HCT116 (cell line): ENCODE measurements around the gene CMIP. TPM values are rescaled to one million over a fixed set of nuclear protein-coding genes. Genes with fewer than 3 reads are reported as not detected.

Experiments
- ATAC-seq: fragments of 200-7000 bp; cut with Tn5 transposase; 2 replicates; pipeline ENCODE4 v1.9.1; 2020; ENCODE audit warnings: mild to moderate bottlenecking, moderate library complexity
- BruUV-seq: library from RNA; stranded (reverse); fragments of 400-500 nt; replicated peaks from 2 replicates; lab custom pipeline; 2021; lab: Mats Ljungman, UMichigan
- CTCF ChIA-PET: fragments of 300-600 bp; sonication (Branson Sonifier 250); formaldehyde crosslinking; loops from one replicate; lab custom pipeline; 2021; ENCODE audit warnings: antibody characterized with exemption; lab: Charles Lee
- POLR2A ChIA-PET: fragments of 300-600, 350-600 bp; sonication (Branson Sonifier 250); formaldehyde crosslinking; loops from one replicate; lab custom pipeline; 2021; ENCODE audit warnings: antibody characterized with exemption; lab: Charles Lee
- RAD21 ChIA-PET, 2 experiments: fragments of 300-600 bp; sonication (Branson Sonifier 250); formaldehyde crosslinking; loops; one replicate each; lab custom pipeline; 2023; ENCODE audit warnings: low total read pairs in 2 of 2; ENCODE audit not compliant: uncharacterized antibody in 2 of 2, unreplicated experiment in 2 of 2, low non-redundant PET in 1 of 2; lab: Charles Lee
- DNase-seq: peaks from one replicate; pipeline ENCODE4 v3.0.0-alpha.2; 2010; ENCODE audit warnings: low read depth, low spot score
- H2AFZ ChIP-seq: fragments of 200-600 bp; shearing (Covaris generic), sonication (generic); 2 replicates; pipeline ENCODE4 v1.6.1; 2017; ENCODE audit warnings: low read depth, mixed run types, mixed read lengths, antibody characterized with exemption, low read length; ENCODE audit not compliant: poor library complexity, severe bottlenecking
- H3K27ac ChIP-seq: 2 replicates; pipeline ENCODE4 v1.5.1; 2012; ENCODE audit warnings: low read depth, low read length
- H3K27me3 ChIP-seq: fragments of 200-600 bp; sonication (generic); 2 replicates; pipeline ENCODE4 v1.6.1; 2016; ENCODE audit warnings: mixed run types, low read length, mixed read lengths; ENCODE audit not compliant: insufficient read depth
- H3K36me3 ChIP-seq, 2 experiments: fragments of 200-500 bp in 1 of 2; fragments of 200-600 bp in 1 of 2; sonication (Bioruptor generic) in 1 of 2; sonication (generic) in 1 of 2; 2 replicates each; pipeline versions ENCODE4 v1.5.1 to v1.6.1; 2014 to 2016; ENCODE audit warnings: low read length in 2 of 2, inconsistent platforms in 1 of 2, mixed read lengths in 1 of 2, mixed run types in 1 of 2; ENCODE audit not compliant: insufficient read depth in 2 of 2, control insufficient read depth in 1 of 2
- H3K4me1 ChIP-seq, 2 experiments: fragments of 200-600 bp in 1 of 2; sonication (generic) in 1 of 2; 2 replicates each; pipeline versions ENCODE4 v1.5.1 to v1.6.1; 2012 to 2017; ENCODE audit warnings: low read length in 2 of 2, inconsistent platforms in 1 of 2, mild to moderate bottlenecking in 1 of 2, mixed read lengths in 1 of 2, mixed run types in 1 of 2, moderate library complexity in 1 of 2; ENCODE audit not compliant: insufficient read depth in 2 of 2, control insufficient read depth in 1 of 2
- H3K4me2 ChIP-seq: fragments of 200-600 bp; sonication (generic); 2 replicates; pipeline ENCODE4 v1.6.1; 2017; ENCODE audit warnings: mixed run types, low read length, mixed read lengths
- H3K4me3 ChIP-seq, 2 experiments: fragments of 200-600 bp in 1 of 2; sonication (generic) in 1 of 2; replicated peaks in 1 of 2; 2 replicates each; pipeline ENCODE4 v1.5.1; 2011 to 2016; ENCODE audit warnings: low read length in 2 of 2, control low read depth in 1 of 2, low read depth in 1 of 2, mild to moderate bottlenecking in 1 of 2, mixed read lengths in 1 of 2, mixed run types in 1 of 2
- H3K79me2 ChIP-seq: fragments of 200-600 bp; sonication (generic); 2 replicates; pipeline ENCODE4 v1.6.1; 2017; ENCODE audit warnings: mild to moderate bottlenecking, mixed run types, low read length, moderate library complexity, mixed read lengths; ENCODE audit not compliant: insufficient read depth
- H3K9ac ChIP-seq: fragments of 200-600 bp; sonication (generic); 2 replicates; pipeline ENCODE4 v1.6.1; 2016; ENCODE audit warnings: low read length, mixed read lengths
- H3K9me2 ChIP-seq: fragments of 200-600 bp; sonication (generic), shearing (Covaris generic); 2 replicates; pipeline ENCODE4 v1.6.1; 2017; ENCODE audit warnings: mixed run types, mild to moderate bottlenecking, moderate library complexity; ENCODE audit not compliant: insufficient read depth
- H3K9me3 ChIP-seq, 2 experiments: fragments of 200-500 bp in 1 of 2; fragments of 200-600 bp in 1 of 2; sonication (Bioruptor generic) in 1 of 2; sonication (generic) in 1 of 2; 2 replicates each; pipeline ENCODE4 v1.6.1; 2014 to 2017; ENCODE audit warnings: low read length in 2 of 2, mixed read lengths in 2 of 2, inconsistent platforms in 1 of 2, low read depth in 1 of 2, mild to moderate bottlenecking in 1 of 2, mixed run types in 1 of 2, moderate library complexity in 1 of 2; ENCODE audit not compliant: control insufficient read depth in 1 of 2, insufficient read depth in 1 of 2
- H4K20me1 ChIP-seq: fragments of 200-600 bp; sonication (generic), shearing (Covaris generic); 2 replicates; pipeline ENCODE4 v1.6.1; 2017; ENCODE audit warnings: mixed run types, mild to moderate bottlenecking, moderate library complexity; ENCODE audit not compliant: insufficient read depth
- CEBPB ChIP-seq: IDR thresholded peaks from 2 replicates; pipeline ENCODE4 v1.6.1; 2012; ENCODE audit warnings: low read depth
- CTCF ChIP-seq, 3 experiments: fragments of 200-600 bp in 1 of 3; sonication (generic) in 1 of 3; IDR thresholded peaks in 2 of 3; conservative IDR thresholded peaks in 1 of 3; 2 replicates each; pipeline ENCODE4 v1.5.1; 2012 to 2017; ENCODE audit warnings: low read depth in 2 of 3, low read length in 2 of 3, antibody characterized with exemption in 1 of 3, borderline replicate concordance in 1 of 3, control low read depth in 1 of 3, mild to moderate bottlenecking in 1 of 3, mixed read lengths in 1 of 3, mixed run types in 1 of 3, moderate library complexity in 1 of 3; ENCODE audit not compliant: insufficient read depth in 1 of 3
- EGR1 ChIP-seq: IDR thresholded peaks from 2 replicates; pipeline ENCODE4 v1.6.1; 2012; ENCODE audit warnings: low read depth
- ELF1 ChIP-seq: IDR thresholded peaks from 2 replicates; pipeline ENCODE4 v1.6.1; 2012; ENCODE audit warnings: low read depth, borderline replicate concordance
- POLR2A ChIP-seq: IDR thresholded peaks from 2 replicates; pipeline ENCODE4 v1.7.0; 2011; ENCODE audit warnings: borderline replicate concordance; ENCODE audit not compliant: insufficient read depth, insufficient read length; ENCODE audit errors: extremely low read depth
- SP1 ChIP-seq: IDR thresholded peaks from 2 replicates; pipeline ENCODE4 v1.6.1; 2012; ENCODE audit warnings: low read depth
- YY1 ChIP-seq: IDR thresholded peaks from 2 replicates; pipeline ENCODE4 v1.6.1; 2011; ENCODE audit warnings: low read length, low read depth, moderate library complexity, mild to moderate bottlenecking; ENCODE audit not compliant: insufficient replicate concordance; ENCODE audit errors: extremely low read depth
- ZFX ChIP-seq: fragments of 450-650 bp; IDR thresholded peaks from 2 replicates; pipeline ENCODE4 v1.6.1; 2017
- intact Hi-C: fragments of 100-400 bp; cut with micrococcal nuclease; formaldehyde crosslinking; loops from 2 replicates; pipeline ENCODE4 v1.10.0; 2022
- total RNA-seq: library from RNA; stranded (reverse); gene quantifications from one replicate; pipeline ENCODE4 v1.2.1, GENCODE V29; 2021; ENCODE audit not compliant: unreplicated experiment

The CMIP gene
- total RNA-seq, 1 experiment from 2014 or later = 64.6 TPM

DNA sequence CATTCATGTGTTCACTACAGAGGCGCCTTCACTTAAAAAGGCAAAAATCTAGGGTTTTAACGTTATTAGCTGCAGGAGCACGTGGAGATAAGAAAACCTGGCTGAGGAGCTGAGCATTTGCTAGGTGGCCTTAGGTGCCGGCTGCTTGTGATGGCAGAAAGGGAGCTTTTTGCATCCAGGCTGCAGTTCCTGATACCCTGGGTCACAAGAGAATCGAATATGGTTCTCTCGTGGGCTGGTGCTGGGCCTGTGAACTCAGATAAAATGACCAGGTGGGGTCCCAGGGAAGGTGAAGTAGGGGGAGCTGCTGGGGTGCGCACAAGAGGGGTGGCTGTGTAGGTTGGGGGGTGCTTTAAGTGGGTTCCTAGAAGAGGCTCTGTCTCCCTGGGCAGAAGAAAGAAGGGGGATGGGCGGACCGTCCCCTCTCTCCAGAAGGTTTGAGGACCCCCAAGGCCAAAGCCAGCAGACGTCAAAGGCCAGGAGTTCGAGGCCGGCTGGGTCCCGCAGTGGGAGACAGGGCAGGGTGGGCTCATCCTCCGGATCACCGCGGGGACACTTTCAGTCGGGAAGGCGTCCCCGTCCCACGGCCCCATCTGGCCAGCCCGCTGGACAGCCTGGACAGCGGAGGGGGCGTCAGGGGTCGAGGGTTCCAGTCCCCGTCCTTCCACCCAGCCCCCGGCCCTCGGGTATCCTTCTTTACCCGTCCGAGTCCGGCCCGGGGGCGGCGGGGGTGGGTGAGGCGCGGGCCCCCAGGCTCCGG lies 740 bp upstream of the CMIP start:
- intact Hi-C loops = no loop called here
- POLR2A ChIA-PET = no interaction called here
- no peak for TF ChIP-seq ZFX
- no peak for TF ChIP-seq YY1
- no peak for TF ChIP-seq EGR1
- no peak for TF ChIP-seq POLR2A
- no peak for TF ChIP-seq ELF1
- no peak for TF ChIP-seq CEBPB
- no peak for TF ChIP-seq SP1
- no peak for TF ChIP-seq CTCF (IDR thresholded peaks at IDR 0.05 in 2 of 3, conservative IDR thresholded peaks at IDR 0.05 in 1 of 3; ENCODE audit: borderline replicate concordance in 1 of 3, insufficient read depth in 1 of 3, low read depth in 2 of 3, low read length in 2 of 3)
- BruUV-seq = no TSS peak
- Histone ChIP-seq H3K9me3 (no peaks in the 10 kb centered on the region), H3K9me2 (no peaks in the 10 kb centered on the region), H3K4me3 (peak overlapping the region; percentile 48 to 57), H3K9ac (peak overlapping the region; percentile 71), H2AFZ (no peak overlapping the region), H3K27me3 (no peaks in the 10 kb centered on the region), H3K27ac (peak overlapping the region; percentile 14; the same call in 1 of the 2 replicates), H3K4me1 (peaks cover 8 to 53% of the 10 kb centered on the region in 2 experiments; a peak in 3 of 4 replicates), H3K4me2 (peak overlapping the region; percentile 80), H4K20me1 (peaks cover 4% of the 10 kb centered on the region; the same call in 1 of the 2 replicates), H3K79me2 (peaks cover 38% of the 10 kb centered on the region), H3K36me3 (peaks cover 0 to 8% of the 10 kb centered on the region in 2 experiments; a peak in 1 of 4 replicates)
- ATAC-seq (no peak), DNase-seq (no peak)
- RAD21 ChIA-PET = no interaction called here
- CTCF ChIA-PET = no interaction called here
